Measurements from ENCODE around the gene MT3.

The MT3 gene

GRCh38 chr16:56611281-56611833, 22.0 kb downstream of the MT3 start:
- no peaks in the 10 kb centered on the region for H3K36me3 ChIP-seq (ENCODE audit: insufficient read depth)
- H2AFZ ChIP-seq (ENCODE audit: low read depth) = no peak overlapping the region
- H4K20me1 ChIP-seq (ENCODE audit: insufficient read depth) = no peaks in the 10 kb centered on the region
- H3K9ac ChIP-seq = no peak overlapping the region
- no peak overlapping the region for H3K27ac ChIP-seq
- H3K4me1 ChIP-seq (ENCODE audit: low read depth, poor library complexity, severe bottlenecking) = peaks cover 16% of the 10 kb centered on the region
- H3K4me3 ChIP-seq (IDR thresholded peaks at IDR 0.05; ENCODE audit: insufficient read depth, low read depth, low read length) = no peak overlapping the region
- no peak for TF ChIP-seq CTCF (conservative IDR thresholded peaks at IDR 0.05; ENCODE audit: low read depth, low read length)
- H3K4me2 ChIP-seq = no peak overlapping the region
- H3K79me2 ChIP-seq (ENCODE audit: insufficient read depth, low read depth) = no peaks in the 10 kb centered on the region
- H3K27me3 ChIP-seq (ENCODE audit: insufficient read depth, low read depth) = peaks cover 10% of the 10 kb centered on the region; the same call in 1 of the 2 replicates

- no peak overlapping the region for H3K4me2 ChIP-seq
- peaks cover 8% of the 10 kb centered on the region; the same call in 1 of the 2 replicates for H3K27me3 ChIP-seq (ENCODE audit: insufficient read depth, low read depth)
- no peak overlapping the region for H3K9ac ChIP-seq
- H2AFZ ChIP-seq (ENCODE audit: low read depth) = no peak overlapping the region
- peaks cover 14% of the 10 kb centered on the region for H3K4me1 ChIP-seq (ENCODE audit: low read depth, poor library complexity, severe bottlenecking)
- no peaks in the 10 kb centered on the region for H3K36me3 ChIP-seq (ENCODE audit: insufficient read depth)
- TF ChIP-seq CTCF (conservative IDR thresholded peaks at IDR 0.05; ENCODE audit: low read depth, low read length) = no peak
- no peak overlapping the region for H3K4me3 ChIP-seq (IDR thresholded peaks at IDR 0.05; ENCODE audit: insufficient read depth, low read depth, low read length)
- no peaks in the 10 kb centered on the region for H4K20me1 ChIP-seq (ENCODE audit: insufficient read depth)
- no peak overlapping the region for H3K27ac ChIP-seq
- H3K79me2 ChIP-seq (ENCODE audit: insufficient read depth, low read depth) = no peaks in the 10 kb centered on the region
These were observed 24.4 kb downstream of the MT3 start for GRCh38 chr16:56613706-56614105.

- peaks cover 5% of the 10 kb centered on the region; the same call in 1 of the 2 replicates for H3K27me3 ChIP-seq (ENCODE audit: insufficient read depth, low read depth)
- H3K36me3 ChIP-seq (ENCODE audit: insufficient read depth) = no peaks in the 10 kb centered on the region
- H4K20me1 ChIP-seq (ENCODE audit: insufficient read depth) = no peaks in the 10 kb centered on the region
- H3K79me2 ChIP-seq (ENCODE audit: insufficient read depth, low read depth) = no peaks in the 10 kb centered on the region
- peaks cover 6% of the 10 kb centered on the region for H3K4me1 ChIP-seq (ENCODE audit: low read depth, poor library complexity, severe bottlenecking)
- H2AFZ ChIP-seq (ENCODE audit: low read depth) = no peak overlapping the region
- no peak for TF ChIP-seq CTCF (conservative IDR thresholded peaks at IDR 0.05; ENCODE audit: low read depth, low read length)
- no peak overlapping the region for H3K4me2 ChIP-seq
- H3K9ac ChIP-seq = no peak overlapping the region
- no peak overlapping the region for H3K4me3 ChIP-seq (IDR thresholded peaks at IDR 0.05; ENCODE audit: insufficient read depth, low read depth, low read length)
- no peak overlapping the region for H3K27ac ChIP-seq
These were observed 25.2 kb downstream of the MT3 start for GRCh38 chr16:56614549-56614991.

- Histone ChIP-seq H4K20me1 (ENCODE audit: insufficient read depth) (no peaks in the 10 kb centered on the region), H3K9ac (no peak overlapping the region), H3K36me3 (ENCODE audit: insufficient read depth) (no peaks in the 10 kb centered on the region), H3K4me1 (ENCODE audit: low read depth, poor library complexity, severe bottlenecking) (no peaks in the 10 kb centered on the region), H3K27me3 (ENCODE audit: insufficient read depth, low read depth) (peaks cover 5% of the 10 kb centered on the region; the same call in 1 of the 2 replicates), H3K79me2 (ENCODE audit: insufficient read depth, low read depth) (no peaks in the 10 kb centered on the region), H3K4me2 (no peak overlapping the region), H3K4me3 (IDR thresholded peaks at IDR 0.05; ENCODE audit: insufficient read depth, low read depth, low read length) (no peak overlapping the region), H2AFZ (ENCODE audit: low read depth) (no peak overlapping the region), H3K27ac (no peak overlapping the region)
- no peak for TF ChIP-seq CTCF (conservative IDR thresholded peaks at IDR 0.05; ENCODE audit: low read depth, low read length)
These were observed 26.0 kb downstream of the MT3 start for GRCh38 chr16:56615353-56615752.

Data from KMS-11 (cell line).